GM12892 (cell line): ENCODE data around the gene OGFOD1.

Experiments used
- POLR2A ChIP-seq: IDR thresholded peaks from 2 replicates; pipeline ENCODE4 v1.6.1; 2011; ENCODE audit warnings: low read depth, low read length, control low read depth
- POLR2AphosphoS5 ChIP-seq: IDR thresholded peaks from 2 replicates; pipeline ENCODE4 v1.6.1; 2011; ENCODE audit warnings: low read depth, low read length, control low read depth
- TAF1 ChIP-seq: IDR thresholded peaks from 2 replicates; pipeline ENCODE4 v1.6.1; 2011; ENCODE audit warnings: low read depth, mild to moderate bottlenecking, control low read depth, low read length, borderline replicate concordance

DNA sequence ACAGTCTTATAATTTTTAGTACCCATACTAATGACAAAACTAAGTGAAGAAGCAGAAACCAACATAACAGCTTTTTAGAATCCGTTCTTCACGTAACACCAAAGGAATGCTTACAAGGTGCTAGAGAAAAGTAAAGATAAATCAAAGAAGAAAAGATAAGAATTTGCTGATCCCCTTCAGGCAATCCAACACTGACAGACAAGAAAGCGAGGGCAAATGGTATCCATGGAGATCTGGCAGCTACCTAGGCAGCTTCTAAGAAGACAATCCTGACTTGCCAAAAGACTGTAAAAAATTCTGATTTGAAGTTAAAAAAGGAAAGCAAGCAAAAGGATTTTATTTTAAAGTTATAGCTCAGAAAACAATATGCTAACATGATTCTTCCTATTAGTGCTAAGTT lies 53.8 kb downstream of the OGFOD1 start:
- TF ChIP-seq POLR2A = no peak
- no peak for TF ChIP-seq POLR2AphosphoS5
- TF ChIP-seq TAF1 = no peak
